ENCODE measurements around the gene ENTR1. TPM values are rescaled to one million over a fixed set of nuclear protein-coding genes. Genes with fewer than 3 reads are reported as not detected.

Gene ENTR1
- polyA plus RNA-seq, 3 donors = 37.6 to 46.7 (median 40.7) TPM

GRCh38 chr9:136364942-136365774 lies 45.3 kb downstream of the ENTR1 start:
- no peak for DNase-seq (ENCODE audit: low read depth in 3 of 3, low spot score in 2 of 3)

- DNase-seq (ENCODE audit: low read depth in 3 of 3, low spot score in 2 of 3) = no peak
Measured at GRCh38 chr9:136363949-136364748, 46.3 kb downstream of the ENTR1 start.

- peak; percentile 67 to 85 (median 82) for DNase-seq (ENCODE audit: low read depth in 3 of 3, low spot score in 2 of 3)
Measured at GRCh38 chr9:136363106-136363948, 47.1 kb downstream of the ENTR1 start, which contains the start of gene DNLZ. Gene DNLZ (minus strand): TSS chr9:136363744. CDS start chr9:136363714, 30 bp downstream.

GRCh38 chr9:136362450-136362784 lies 48.0 kb downstream of the ENTR1 start:
- DNase-seq (ENCODE audit: low read depth in 3 of 3, low spot score in 2 of 3) = no peak

- no peak for DNase-seq (ENCODE audit: low read depth in 3 of 3, low spot score in 2 of 3)
Measured at GRCh38 chr9:136361754-136362449, 48.5 kb downstream of the ENTR1 start.

- no peak for DNase-seq (ENCODE audit: low read depth in 3 of 3, low spot score in 2 of 3)
Measured at GRCh38 chr9:136361047-136361753, 49.2 kb downstream of the ENTR1 start.

GRCh38 chr9:136359774-136360718 lies 50.4 kb downstream of the ENTR1 start:
- no peak for DNase-seq (ENCODE audit: low read depth in 3 of 3, low spot score in 2 of 3)

GRCh38 chr9:136358888-136359287 lies 51.5 kb downstream of the ENTR1 start:
- DNase-seq (ENCODE audit: low read depth in 3 of 3, low spot score in 2 of 3) = no peak

GRCh38 chr9:136358016-136358415 lies 52.4 kb downstream of the ENTR1 start:
- no peak for DNase-seq (ENCODE audit: low read depth in 3 of 3, low spot score in 2 of 3)

- DNase-seq (ENCODE audit: low read depth in 3 of 3, low spot score in 2 of 3) = no peak
Measured at GRCh38 chr9:136357202-136357725, 53.1 kb downstream of the ENTR1 start.

- DNase-seq (ENCODE audit: low read depth in 3 of 3, low spot score in 2 of 3) = no peak
Measured at GRCh38 chr9:136355616-136356557, 54.5 kb downstream of the ENTR1 start.

- DNase-seq (ENCODE audit: low read depth in 3 of 3, low spot score in 2 of 3) = no peak
Measured at GRCh38 chr9:136354592-136355085, 55.8 kb downstream of the ENTR1 start.

GRCh38 chr9:136353757-136354488 lies 56.5 kb downstream of the ENTR1 start:
- DNase-seq (ENCODE audit: low read depth in 3 of 3, low spot score in 2 of 3) = no peak

GRCh38 chr9:136353088-136353487 lies 57.3 kb downstream of the ENTR1 start:
- no peak for DNase-seq (ENCODE audit: low read depth in 3 of 3, low spot score in 2 of 3)

GRCh38 chr9:136352682-136353081 lies 57.7 kb downstream of the ENTR1 start:
- no peak for DNase-seq (ENCODE audit: low read depth in 3 of 3, low spot score in 2 of 3)

Measured in right renal cortex interstitium (tissue), 3 donors.